HepG2 (cell line): Measurements from ENCODE around the gene BICDL1. TPM values are rescaled to one million over a fixed set of nuclear protein-coding genes. Genes with fewer than 3 reads are reported as not detected.

ENCODE experiments used
- ATAC-seq: fragments of 200-7000 bp; cut with Tn5 transposase; 3 replicates; pipeline ENCODE4 v1.9.1; 2020; ENCODE audit warnings: mild to moderate bottlenecking, moderate library complexity
- BruUV-seq: library from RNA; stranded (reverse); fragments of 400-500 nt; replicated peaks from 2 replicates; lab custom pipeline; 2021; lab: Mats Ljungman, UMichigan
- CTCF ChIA-PET: fragments of 300-600 bp; formaldehyde crosslinking; extraction: SDS; loops from one replicate; lab custom pipeline; 2021; ENCODE audit warnings: low total read pairs, inconsistent platforms, low intra/inter-chr PET ratio; lab: Yijun Ruan, JAX
- POLR2A ChIA-PET: fragments of 350-600 bp; sonication (Branson Sonifier 250); formaldehyde crosslinking; loops from one replicate; lab custom pipeline; 2020; ENCODE audit warnings: antibody characterized with exemption, inconsistent platforms; lab: Yijun Ruan, JAX
- DNase-seq: peaks from one replicate; pipeline ENCODE4 v3.0.0-alpha.2; 2015; ENCODE audit warnings: low spot score
- FAIRE-seq: peaks from 3 replicates; lab custom pipeline; 2011; peaks lifted over from hg19 to GRCh38; lab: Jason Lieb, UNC
- H2AFZ ChIP-seq: one replicate; pipeline ENCODE4 v1.6.1; 2011; ENCODE audit warnings: low read length, inconsistent platforms
- H3K27ac ChIP-seq: fragments of 300-600 bp; 3 replicates; pipeline ENCODE4 v1.8.0; 2011; ENCODE audit warnings: mixed run types, mild to moderate bottlenecking, mixed read lengths, low read length, inconsistent platforms; ENCODE audit not compliant: insufficient read depth; ENCODE audit errors: extremely low read length
- H3K27me3 ChIP-seq, 2 experiments: fragments of 200-600 bp in 1 of 2; 2 replicates in 1 of 2; 3 replicates in 1 of 2; pipeline versions ENCODE4 v1.6.0 to v1.8.0; 2011; ENCODE audit warnings: low read length in 2 of 2, mild to moderate bottlenecking in 2 of 2, moderate library complexity in 2 of 2, inconsistent platforms in 1 of 2; ENCODE audit not compliant: insufficient read depth in 2 of 2, control insufficient read depth in 1 of 2
- H3K36me3 ChIP-seq, 2 experiments: fragments of 200-600 bp in 1 of 2; replicated peaks in 1 of 2; 2 replicates in 1 of 2; 3 replicates in 1 of 2; pipeline versions ENCODE4 v1.5.1 to v1.8.0; 2011; ENCODE audit warnings: low read length in 2 of 2, inconsistent platforms in 1 of 2; ENCODE audit not compliant: insufficient read depth in 2 of 2, control insufficient read depth in 1 of 2
- H3K4me1 ChIP-seq: 2 replicates; pipeline ENCODE4 v1.5.1; 2012; ENCODE audit warnings: low read length, inconsistent platforms; ENCODE audit not compliant: insufficient read depth
- H3K4me2 ChIP-seq: 2 replicates; pipeline ENCODE4 v1.6.0; 2011; ENCODE audit warnings: low read depth, low read length, inconsistent platforms
- H3K4me3 ChIP-seq, 3 experiments: fragments of 200-600 bp in 1 of 3; sonication (generic), shearing (Covaris generic) in 1 of 3; replicated peaks in 1 of 3; 2 replicates each; pipeline ENCODE4 v1.5.1; 2011 to 2016; ENCODE audit warnings: low read length in 3 of 3, inconsistent platforms in 2 of 3, low read depth in 2 of 3, mild to moderate bottlenecking in 2 of 3, control low read depth in 1 of 3, mixed read lengths in 1 of 3; ENCODE audit not compliant: insufficient read depth in 1 of 3
- H3K79me2 ChIP-seq: one replicate; pipeline ENCODE4 v1.6.1; 2011; ENCODE audit warnings: low read length, inconsistent platforms; ENCODE audit not compliant: insufficient read depth
- H3K9ac ChIP-seq: 2 replicates; pipeline ENCODE4 v1.6.0; 2011; ENCODE audit warnings: mild to moderate bottlenecking, low read depth, low read length, inconsistent platforms; ENCODE audit not compliant: insufficient read depth
- H3K9me3 ChIP-seq: 2 replicates; pipeline ENCODE4 v1.5.1; 2012; ENCODE audit warnings: mild to moderate bottlenecking, low read length
- H4K20me1 ChIP-seq: 2 replicates; pipeline ENCODE4 v1.6.0; 2011; ENCODE audit warnings: inconsistent platforms, mild to moderate bottlenecking, low read length, moderate library complexity; ENCODE audit not compliant: insufficient read depth
- CCDC6 ChIP-seq: sonication (generic); formaldehyde crosslinking; IDR thresholded peaks from 2 replicates; pipeline ENCODE4 v1.8.1; 2022; ENCODE audit warnings: mild to moderate bottlenecking, missing genetic modification reagents, moderate library complexity
- JARID2 ChIP-seq: sonication (generic); formaldehyde crosslinking; IDR thresholded peaks from 2 replicates; pipeline ENCODE4 v1.8.1; 2023; ENCODE audit warnings: missing genetic modification reagents, inconsistent platforms; ENCODE audit not compliant: insufficient replicate concordance
- JUNB ChIP-seq: sonication (generic); formaldehyde crosslinking; IDR thresholded peaks from 2 replicates; pipeline ENCODE4 v1.8.0; 2022; ENCODE audit warnings: missing genetic modification reagents, mild to moderate bottlenecking, borderline replicate concordance
- KDM2A ChIP-seq: sonication (generic); formaldehyde crosslinking; IDR thresholded peaks from 2 replicates; pipeline ENCODE4 v1.4.0; 2020; ENCODE audit warnings: low read depth, missing genetic modification reagents, borderline replicate concordance
- LCORL ChIP-seq, 2 experiments: fragments of 450-650 bp in 1 of 2; sonication (generic) in 1 of 2; formaldehyde crosslinking in 1 of 2; IDR thresholded peaks; 2 replicates each; pipeline versions ENCODE4 v1.5.0 to v1.6.1; 2017 to 2020; ENCODE audit warnings: antibody characterized with exemption in 1 of 2, missing genetic modification reagents in 1 of 2
- SSRP1 ChIP-seq: IDR thresholded peaks from 2 replicates; pipeline ENCODE4 v1.6.1; 2016; ENCODE audit warnings: control low read depth
- WGBS: methylation state at CpG from one replicate; pipeline ENCODE4 v1.1.6; 2017; ENCODE audit warnings: low lambda C conversion rate; 5-methylcytosine and 5-hydroxymethylcytosine counted together
- in situ Hi-C: cut with HindIII; loops from 2 replicates; pipeline ENCODE4 v1.10.0; 2017; ENCODE audit warnings: low pct_unique_long_range_greater_than_20kb; ENCODE audit not compliant: extremely low pct_ligation_motif_present
- intact Hi-C: fragments of 100-400 bp; cut with micrococcal nuclease; formaldehyde crosslinking; loops from one replicate; pipeline ENCODE4 v1.10.0; 2022; ENCODE audit not compliant: unreplicated experiment
- polyA plus RNA-seq, 8 experiments: library from polyadenylated mRNA; depleted of rRNA in 3 of 8; stranded (reverse) in 7 of 8; unstranded in 1 of 8; fragments of >200 nt; fragmentation: Illumina TruSeq in 4 of 8; extraction: Trizol in 4 of 8; gene quantifications; 2 replicates each; pipeline versions ENCODE4 v1.2.1 to v1.2.3, GENCODE V29; 2011 to 2016; ENCODE audit warnings: low read depth in 4 of 8, missing spikeins in 1 of 8, mixed read lengths in 1 of 8; ENCODE audit not compliant: insufficient read depth in 1 of 8
- total RNA-seq, 5 experiments: library from RNA; depleted of rRNA; stranded (reverse); fragments of >200 nt; fragmentation: Illumina TruSeq; extraction: Trizol; gene quantifications; 2 replicates each; pipeline ENCODE4 v1.2.3, GENCODE V29; 2016; ENCODE audit warnings: low read depth in 1 of 5

The BICDL1 gene
- total and polyA plus RNA-seq, 2 of the 13 experiments (the other 11 are each of a cell fraction or from before 2014, with no cell fraction given) = 3.6 to 9.7 TPM

GRCh38 chr12:120091371-120092090 lies 102.5 kb downstream of the BICDL1 start:
- Histone ChIP-seq H3K79me2 (no peaks in the 10 kb centered on the region), H3K4me3 (no peak overlapping the region), H4K20me1 (no peaks in the 10 kb centered on the region; the same call in 1 of the 2 replicates), H2AFZ (no peak overlapping the region), H3K27me3 (no peaks in the 10 kb centered on the region), H3K9ac (no peak overlapping the region), H3K4me2 (no peak overlapping the region), H3K36me3 (peaks cover 2 to 6% of the 10 kb centered on the region in 2 experiments; a peak in 2 of 5 replicates), H3K4me1 (peaks cover 28% of the 10 kb centered on the region), H3K27ac (no peak overlapping the region), H3K9me3 (no peaks in the 10 kb centered on the region)
- in situ Hi-C loops (no loop called here), intact Hi-C loops (no loop called here)
- no TSS peak for BruUV-seq
- 87% methylated on average over 10 of the region's 12 CpGs for whole genome bisulfite sequencing
- FAIRE-seq = no peak
- ATAC-seq = no peak
- no peak for DNase-seq
- CTCF ChIA-PET = no interaction called here
- POLR2A ChIA-PET = no interaction called here
- no peak for TF ChIP-seq JARID2 (CRISPR knock-in tag)
- no peak for TF ChIP-seq SSRP1 (CRISPR knock-in tag)
- TF ChIP-seq CCDC6 (CRISPR knock-in tag) = no peak
- no peak for TF ChIP-seq JUNB (CRISPR knock-in tag)
- TF ChIP-seq LCORL (IDR thresholded peaks at IDR 0.05) = peak; percentile 99
- no peak for TF ChIP-seq LCORL (CRISPR knock-in tag; IDR thresholded peaks at IDR 0.05)
- TF ChIP-seq KDM2A = 0 out of 2 replicates have a peak, but pooled peaks have one; percentile 3
